Prostate gland (tissue), 2 donors: ENCODE measurements around the gene KLF18. TPM values are rescaled to one million over a fixed set of nuclear protein-coding genes. Genes with fewer than 3 reads are reported as not detected.

Source experiments
- DNase-seq: peaks from one replicate; pipeline ENCODE4 v3.0.0-alpha.2; 2019; ENCODE audit warnings: low spot score
- H3K27ac ChIP-seq, 2 donors: fragments of 200-600 bp; sonication (generic); 2 replicates each; pipeline ENCODE4 v1.5.1; 2017 to 2019
- H3K27me3 ChIP-seq: fragments of 200-600 bp; sonication (generic); replicated peaks from 2 replicates; pipeline ENCODE4 v1.5.1; 2019; ENCODE audit not compliant: insufficient read depth
- H3K36me3 ChIP-seq, 2 donors: fragments of 200-600 bp; sonication (generic); 1 replicate in 1 of 2; 2 replicates in 1 of 2; pipeline versions ENCODE4 v1.5.1 to v1.8.1; 2017 to 2019
- H3K4me1 ChIP-seq: fragments of 200-600 bp; sonication (generic); replicated peaks from 2 replicates; pipeline ENCODE4 v1.5.1; 2019
- H3K4me3 ChIP-seq, 2 donors: fragments of 200-600 bp; sonication (generic); 2 replicates each; pipeline ENCODE4 v1.5.1; 2017 to 2019
- H3K9me3 ChIP-seq: fragments of 200-600 bp; sonication (generic); 2 replicates; pipeline ENCODE4 v1.5.1; 2017
- CTCF ChIP-seq, 4 experiments: fragments of 200-600 bp in 2 of 4; fragments of 450-650 bp in 2 of 4; sonication (generic) in 2 of 4; IDR thresholded peaks; 1 replicate in 3 of 4; 2 replicates in 1 of 4; pipeline ENCODE4 v1.5.1; 2016 to 2019; ENCODE audit warnings: antibody characterized with exemption in 4 of 4, mild to moderate bottlenecking in 2 of 4, moderate library complexity in 2 of 4
- POLR2A ChIP-seq: fragments of 450-650 bp; IDR thresholded peaks from one replicate; pipeline ENCODE4 v1.6.1; 2016; ENCODE audit warnings: antibody characterized with exemption, mild to moderate bottlenecking
- POLR2AphosphoS5 ChIP-seq: sonication (generic); formaldehyde crosslinking; IDR thresholded peaks from one replicate; pipeline ENCODE4 v1.6.1; 2017; ENCODE audit warnings: antibody characterized with exemption
- WGBS: methylation state at CpG from one replicate; pipeline ENCODE4 v1.1.5; 2018; 5-methylcytosine and 5-hydroxymethylcytosine counted together
- intact Hi-C: fragments of 100-400 bp; cut with DNase I; formaldehyde crosslinking; loops from one replicate; pipeline ENCODE4 v1.14.2; 2022
- total RNA-seq, 2 donors: library from RNA; depleted of rRNA; stranded (reverse); fragments of >200 nt; gene quantifications; one replicate each; pipeline ENCODE4 v1.1.0, GENCODE V29; 2016

Gene KLF18
- under 1 TPM in 1 of 2 donors, not detected in 1; 0.34 TPM for total RNA-seq

- no peaks in the 10 kb centered on the region for H3K4me1 ChIP-seq
- no peaks in the 10 kb centered on the region for H3K36me3 ChIP-seq
- no peak within 1 kb of the TSS for H3K27ac ChIP-seq
- DNase-seq, result no peak
- no peaks in the 10 kb centered on the region for H3K9me3 ChIP-seq
- no peak within 1 kb of the TSS for H3K4me3 ChIP-seq
- intact Hi-C loops, result no loop called here
- TF ChIP-seq POLR2A (no peak), POLR2AphosphoS5 (no peak), CTCF (IDR thresholded peaks at IDR 0.05) (no peak)
- H3K27me3 ChIP-seq, result no peaks in the 10 kb centered on the region
- WGBS, result 100% methylated on average over 1 of the region's 1 CpG
Observed at GRCh38 chr1:44141531-44141930, at the start of gene KLF18. Gene KLF18, minus strand, starts transcription at chr1:44141631. Its CDS starts 0 bp downstream, at chr1:44141631.

GRCh38 chr1:44174630-44175029 lies 33.2 kb upstream of the KLF18 start:
- H3K4me1 ChIP-seq, result no peaks in the 10 kb centered on the region
- H3K4me3 ChIP-seq, result no peak overlapping the region
- H3K9me3 ChIP-seq, result no peaks in the 10 kb centered on the region
- intact Hi-C loops, result no loop called here
- H3K27ac ChIP-seq, result no peak overlapping the region
- no peak for DNase-seq
- 82% methylated on average over 1 of the region's 1 CpG for WGBS
- TF ChIP-seq POLR2A (no peak), POLR2AphosphoS5 (no peak), CTCF (IDR thresholded peaks at IDR 0.05) (no peak)
- H3K27me3 ChIP-seq, result no peaks in the 10 kb centered on the region
- no peaks in the 10 kb centered on the region for H3K36me3 ChIP-seq

- no peak for TF ChIP-seq CTCF (IDR thresholded peaks at IDR 0.05)
- TF ChIP-seq POLR2A, result no peak
- TF ChIP-seq POLR2AphosphoS5, result no peak
- H3K4me3 ChIP-seq, result no peak overlapping the region
- H3K27ac ChIP-seq, result no peak overlapping the region
- DNase-seq, result no peak
- H3K36me3 ChIP-seq, result no peaks in the 10 kb centered on the region
- H3K9me3 ChIP-seq, result no peaks in the 10 kb centered on the region
- no peaks in the 10 kb centered on the region for H3K4me1 ChIP-seq
- intact Hi-C loops, result no loop called here
- 84% methylated on average over 3 of the region's 3 CpGs for WGBS
- H3K27me3 ChIP-seq, result no peaks in the 10 kb centered on the region
Observed at GRCh38 chr1:44170281-44170823, 28.9 kb upstream of the KLF18 start.

- DNase-seq, result no peak
- no peak for TF ChIP-seq POLR2A
- TF ChIP-seq POLR2AphosphoS5, result no peak
- TF ChIP-seq CTCF (IDR thresholded peaks at IDR 0.05), result no peak
- Histone ChIP-seq H3K27ac (no peak overlapping the region), H3K4me1 (no peaks in the 10 kb centered on the region), H3K27me3 (no peaks in the 10 kb centered on the region), H3K4me3 (no peak overlapping the region), H3K9me3 (no peaks in the 10 kb centered on the region), H3K36me3 (no peaks in the 10 kb centered on the region)
- WGBS, result 94% methylated on average over 5 of the region's 5 CpGs
- intact Hi-C loops, result no loop called here
Observed at GRCh38 chr1:44168520-44169098, 27.2 kb upstream of the KLF18 start.

GRCh38 chr1:44161546-44161945 lies 20.1 kb upstream of the KLF18 start:
- TF ChIP-seq POLR2A (no peak), POLR2AphosphoS5 (no peak), CTCF (IDR thresholded peaks at IDR 0.05) (no peak)
- Histone ChIP-seq H3K27me3 (no peaks in the 10 kb centered on the region), H3K4me1 (no peaks in the 10 kb centered on the region), H3K4me3 (no peak overlapping the region), H3K36me3 (no peaks in the 10 kb centered on the region), H3K9me3 (no peaks in the 10 kb centered on the region), H3K27ac (no peak overlapping the region)
- DNase-seq, result no peak
- intact Hi-C loops, result no loop called here
